ENCODE results near the gene ZNF33B.

DNA sequence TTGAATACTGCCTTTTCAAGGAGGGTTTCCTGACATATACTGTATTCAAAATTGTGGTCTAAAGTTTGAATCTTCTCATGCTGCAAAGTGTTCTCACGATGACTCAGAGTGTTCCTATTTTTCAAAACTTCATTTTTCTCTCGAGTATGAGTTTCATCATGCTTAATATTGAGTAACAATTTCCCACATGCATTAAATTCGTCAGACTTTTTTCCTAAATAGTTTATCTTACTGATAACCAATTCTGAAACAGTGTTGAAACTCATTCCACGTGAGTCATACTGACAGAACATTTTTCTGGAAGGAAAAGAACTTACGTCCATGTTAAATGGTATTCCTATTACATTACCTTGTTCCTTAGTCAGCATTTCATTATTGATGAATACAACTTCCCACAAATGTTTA is 44.1 kb downstream of the ZNF33B start:
- TF ChIP-seq, protein P1, sequence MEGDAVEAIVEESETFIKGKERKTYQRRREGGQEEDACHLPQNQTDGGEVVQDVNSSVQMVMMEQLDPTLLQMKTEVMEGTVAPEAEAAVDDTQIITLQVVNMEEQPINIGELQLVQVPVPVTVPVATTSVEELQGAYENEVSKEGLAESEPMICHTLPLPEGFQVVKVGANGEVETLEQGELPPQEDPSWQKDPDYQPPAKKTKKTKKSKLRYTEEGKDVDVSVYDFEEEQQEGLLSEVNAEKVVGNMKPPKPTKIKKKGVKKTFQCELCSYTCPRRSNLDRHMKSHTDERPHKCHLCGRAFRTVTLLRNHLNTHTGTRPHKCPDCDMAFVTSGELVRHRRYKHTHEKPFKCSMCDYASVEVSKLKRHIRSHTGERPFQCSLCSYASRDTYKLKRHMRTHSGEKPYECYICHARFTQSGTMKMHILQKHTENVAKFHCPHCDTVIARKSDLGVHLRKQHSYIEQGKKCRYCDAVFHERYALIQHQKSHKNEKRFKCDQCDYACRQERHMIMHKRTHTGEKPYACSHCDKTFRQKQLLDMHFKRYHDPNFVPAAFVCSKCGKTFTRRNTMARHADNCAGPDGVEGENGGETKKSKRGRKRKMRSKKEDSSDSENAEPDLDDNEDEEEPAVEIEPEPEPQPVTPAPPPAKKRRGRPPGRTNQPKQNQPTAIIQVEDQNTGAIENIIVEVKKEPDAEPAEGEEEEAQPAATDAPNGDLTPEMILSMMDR (IDR thresholded peaks at IDR 0.05 in 2 of 3, conservative IDR thresholded peaks at IDR 0.05 in 1 of 3; ENCODE audit: borderline replicate concordance in 1 of 3, insufficient read depth in 1 of 3, low read depth in 2 of 3, low read length in 2 of 3): no peak
- TF ChIP-seq, protein P2, sequence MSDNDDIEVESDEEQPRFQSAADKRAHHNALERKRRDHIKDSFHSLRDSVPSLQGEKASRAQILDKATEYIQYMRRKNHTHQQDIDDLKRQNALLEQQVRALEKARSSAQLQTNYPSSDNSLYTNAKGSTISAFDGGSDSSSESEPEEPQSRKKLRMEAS (IDR thresholded peaks at IDR 0.05): no peak
- TF ChIP-seq SRF (IDR thresholded peaks at IDR 0.05; ENCODE audit: low read depth) (no peak), EZH2 (IDR thresholded peaks at IDR 0.05) (no peak), POLR2AphosphoS5 (IDR thresholded peaks at IDR 0.05; ENCODE audit: low read depth, low read length) (no peak), TCF7L2 (IDR thresholded peaks at IDR 0.05; ENCODE audit: borderline replicate concordance, extremely low read depth, insufficient read depth, insufficient read length) (no peak), POLR2A (IDR thresholded peaks at IDR 0.05; ENCODE audit: borderline replicate concordance, extremely low read depth, insufficient read depth, insufficient read length) (no peak), RAD21 (IDR thresholded peaks at IDR 0.05; ENCODE audit: low read depth) (no peak), ELF1 (IDR thresholded peaks at IDR 0.05; ENCODE audit: borderline replicate concordance, low read depth) (no peak)

All from HCT116 (cell line).